COLO668 (cell line): ENCODE results near the gene SHANK1.

ENCODE experiments used
- DNase-seq: peaks from one replicate; lab custom pipeline; 2025; ENCODE audit not compliant: unreplicated experiment; lab: John Stamatoyannopoulos, UW

The SHANK1 gene

GRCh38 chr19:50729894-50730293 lies 10.3 kb upstream of the SHANK1 start:
- DNase-seq: no peak

DNA sequence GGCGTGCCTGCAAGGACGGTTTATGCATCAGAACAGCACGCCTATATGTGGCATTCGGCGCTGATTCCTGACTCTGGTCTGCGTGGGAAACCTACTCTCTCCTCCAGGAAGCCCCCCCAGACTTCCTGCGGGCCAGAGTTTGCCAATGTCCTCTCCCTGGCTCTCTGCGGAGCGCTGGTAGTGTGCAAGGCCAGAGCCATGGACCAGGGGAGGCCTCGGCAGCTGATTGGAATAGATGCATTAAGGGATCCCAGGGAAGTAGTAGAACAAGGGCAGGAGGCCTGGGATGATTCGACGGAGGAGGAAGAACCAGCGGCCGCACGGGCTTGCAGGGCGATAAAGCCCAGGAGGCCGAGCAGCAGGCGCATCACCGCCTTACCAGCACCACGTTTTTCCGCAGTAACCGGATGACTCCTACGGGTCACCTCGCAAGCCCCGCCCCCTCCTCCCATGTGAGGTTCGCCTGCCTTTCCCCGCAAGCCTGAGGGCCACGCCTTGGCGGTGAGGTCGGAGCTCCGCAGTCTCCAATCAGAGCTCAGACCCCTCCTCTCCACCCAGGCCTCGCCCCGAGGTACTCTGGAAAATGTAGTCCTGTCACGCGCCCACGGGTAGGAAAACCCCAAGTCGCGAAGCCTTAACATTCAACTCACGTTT lies 8.6 kb upstream of the SHANK1 start:
- DNase-seq: no peak

DNA sequence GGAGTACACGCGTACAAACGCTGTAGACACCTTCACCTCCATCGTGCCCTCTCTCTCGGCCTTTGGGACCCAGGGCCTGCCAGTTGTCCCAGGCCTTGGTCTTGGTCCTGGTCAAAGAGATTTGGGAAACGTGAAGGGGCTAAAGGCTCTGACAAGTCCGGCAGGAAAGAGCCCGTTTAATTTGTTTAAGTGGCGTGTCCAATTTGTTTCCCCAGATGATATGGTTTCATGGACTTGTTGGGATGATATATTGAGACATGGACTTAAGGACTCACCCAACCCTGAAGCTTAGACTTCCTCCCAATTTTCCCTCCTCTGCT lies 6.3 kb upstream of the SHANK1 start:
- DNase-seq: no peak

DNA sequence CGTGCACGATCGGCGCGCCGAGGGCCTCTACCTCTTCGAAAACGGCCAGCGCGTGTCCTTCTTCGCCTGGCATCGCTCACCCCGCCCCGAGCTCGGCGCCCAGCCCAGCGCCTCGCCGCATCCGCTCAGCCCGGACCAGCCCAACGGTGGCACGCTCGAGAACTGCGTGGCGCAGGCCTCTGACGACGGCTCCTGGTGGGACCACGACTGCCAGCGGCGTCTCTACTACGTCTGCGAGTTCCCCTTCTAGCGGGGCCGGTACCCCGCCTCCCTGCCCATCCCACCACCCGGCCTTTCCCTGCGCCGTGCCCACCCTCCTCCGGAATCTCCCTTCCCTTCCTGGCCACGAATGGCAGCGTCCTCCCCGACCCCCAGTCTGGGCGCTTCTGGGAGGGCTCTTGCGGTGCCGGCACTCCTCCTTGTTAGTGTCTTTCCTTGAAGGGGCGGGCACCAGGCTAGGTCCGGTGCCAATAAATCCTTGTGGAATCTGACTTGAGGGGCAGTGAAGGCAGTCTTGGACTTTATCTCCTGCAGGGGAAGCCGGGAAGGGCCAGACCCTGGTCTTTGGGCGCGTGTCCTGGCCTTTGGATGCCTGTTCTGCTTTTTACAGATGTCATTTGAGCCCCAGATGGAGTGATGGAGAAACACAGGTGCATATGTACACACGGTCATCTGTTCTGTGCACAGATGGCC lies 5.8 kb upstream of the SHANK1 start:
- DNase-seq: no peak

GRCh38 chr19:50724522-50725217 lies 5.1 kb upstream of the SHANK1 start:
- DNase-seq: peak; percentile 87

- no peak for DNase-seq
Observed at GRCh38 chr19:50723735-50724521, 4.3 kb upstream of the SHANK1 start.

GRCh38 chr19:50723069-50723468 lies 3.5 kb upstream of the SHANK1 start, which contains the start of gene CLEC11A:
Gene CLEC11A, plus strand, starts transcription at chr19:50723364. Its CDS starts 162 bp downstream, at chr19:50723526.
- no peak for DNase-seq

DNA sequence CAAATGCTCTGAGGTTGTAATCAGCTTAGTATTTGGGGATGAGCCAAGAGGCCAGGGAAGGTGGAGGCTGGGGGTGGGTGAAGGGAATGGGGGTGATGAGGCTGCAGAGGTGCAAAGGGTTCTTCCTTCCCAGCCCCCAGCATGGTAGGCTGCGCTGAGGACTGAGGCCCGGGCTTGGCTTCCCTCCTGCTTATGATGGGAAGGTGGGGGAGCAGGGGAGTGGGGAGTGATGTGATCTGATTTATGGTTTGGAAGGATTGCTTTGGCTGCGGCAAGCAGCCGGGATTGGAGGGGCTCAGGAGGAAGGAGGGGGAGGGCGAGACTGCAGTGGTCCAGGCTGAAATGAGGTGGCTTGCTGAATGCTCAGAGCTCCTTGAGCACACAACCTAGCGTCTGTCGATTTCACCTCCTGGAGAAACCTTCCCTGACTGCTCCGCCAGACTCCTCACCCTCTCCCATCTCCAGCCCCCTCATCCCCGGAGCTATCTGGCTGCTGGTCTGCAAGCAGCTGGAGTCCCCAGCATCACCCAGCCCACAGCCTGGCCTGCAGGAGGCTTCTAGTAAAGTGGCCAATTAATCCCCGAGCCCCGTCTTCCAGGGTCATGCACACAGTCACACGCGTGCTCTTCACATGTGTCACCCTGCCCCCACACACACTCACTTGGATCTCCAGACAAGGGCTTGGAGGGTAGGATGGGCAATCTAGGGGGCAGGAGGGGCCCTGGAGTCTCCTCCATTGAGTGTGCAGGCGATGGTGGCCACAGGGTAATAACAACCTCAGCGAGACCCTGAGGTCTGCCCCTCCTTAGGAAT lies 2.8 kb upstream of the SHANK1 start:
- DNase-seq: no peak

GRCh38 chr19:50721441-50722137 lies 2.0 kb upstream of the SHANK1 start:
- no peak for DNase-seq

DNA sequence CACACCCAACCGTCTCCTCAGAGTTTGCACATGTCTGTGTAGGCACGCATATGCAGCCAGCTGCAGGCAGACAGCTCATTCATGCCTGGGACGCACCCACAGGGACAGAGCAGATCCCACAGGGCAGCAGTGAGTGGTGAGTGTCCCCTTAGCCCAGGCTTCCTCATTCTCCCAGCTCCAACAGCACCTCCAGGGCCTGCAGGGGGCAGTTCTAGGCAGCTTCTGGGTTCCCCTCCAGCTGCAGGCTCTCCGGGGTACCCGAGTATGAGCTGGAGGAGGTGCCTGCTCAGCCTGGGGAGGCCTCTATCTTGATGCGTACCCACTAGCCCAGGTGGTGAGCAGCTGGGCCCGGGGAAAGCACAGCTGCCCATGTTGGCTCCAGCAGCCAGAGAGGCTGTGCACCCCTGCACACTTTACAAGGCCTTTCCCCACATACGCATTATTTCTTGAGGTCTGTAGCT lies 1.3 kb upstream of the SHANK1 start:
- DNase-seq: no peak

GRCh38 chr19:50720181-50720920 lies 749 bp upstream of the SHANK1 start:
- peak; percentile 7 for DNase-seq

DNA sequence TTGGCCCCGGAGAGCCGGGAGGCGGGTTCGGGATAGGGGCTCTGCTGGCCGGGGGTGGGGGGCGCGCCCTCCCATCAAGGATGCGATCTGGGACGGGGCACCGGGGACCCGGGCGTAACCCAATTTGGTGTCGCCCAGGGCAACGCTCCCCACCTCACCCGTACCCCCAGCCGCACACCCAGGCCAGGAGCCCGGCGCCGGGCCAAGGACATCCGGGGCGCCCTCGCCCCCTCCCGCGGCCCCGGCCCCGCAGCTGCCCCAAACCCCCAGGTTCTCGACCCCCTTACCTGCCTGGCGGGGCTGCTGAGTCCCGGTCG lies 525 bp downstream of the SHANK1 start:
- DNase-seq: no peak

DNA sequence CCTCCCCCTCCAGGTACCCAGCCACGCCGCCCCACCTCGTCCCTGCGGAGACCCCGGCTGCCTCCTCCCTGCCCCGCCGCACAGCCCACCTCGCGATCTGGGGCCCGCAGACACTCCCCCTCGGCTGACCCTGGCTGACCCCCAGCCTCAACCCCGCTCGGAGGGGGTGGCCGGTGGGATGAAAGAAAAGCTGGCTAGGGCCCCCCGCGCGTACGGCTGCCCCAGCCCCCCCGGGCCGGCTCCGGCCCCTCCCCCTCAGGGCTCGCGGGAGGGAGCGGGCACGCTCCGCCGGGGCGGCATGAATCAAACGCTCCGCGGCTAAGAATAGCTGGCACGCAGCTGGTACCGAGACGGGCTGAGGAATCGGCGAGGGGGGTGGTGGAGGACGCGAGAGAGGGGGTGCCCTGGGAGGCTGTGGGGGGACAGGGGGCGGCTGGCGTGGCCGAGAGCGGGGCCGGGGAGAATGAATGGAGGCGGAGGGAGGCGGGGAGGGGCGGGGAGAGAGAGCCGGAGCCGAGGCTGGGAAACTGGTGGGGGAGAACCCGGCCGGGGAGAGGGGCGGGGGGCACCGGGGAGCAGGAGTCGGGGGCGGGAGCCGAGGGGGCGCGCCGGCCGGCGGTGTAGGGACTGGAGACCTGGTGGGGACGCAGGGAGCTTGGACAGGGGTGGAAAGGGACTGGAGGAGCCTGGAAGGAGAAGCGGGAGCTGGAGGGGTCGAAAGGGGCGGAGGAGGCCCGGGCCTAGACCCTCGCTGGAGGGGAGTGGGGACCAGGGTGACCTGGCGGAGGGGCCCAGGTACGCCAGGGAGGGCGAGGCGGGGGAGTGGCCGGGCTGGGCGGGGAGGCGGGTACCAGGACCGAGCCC lies 1.1 kb downstream of the SHANK1 start:
- DNase-seq: no peak

- DNase-seq: no peak
Observed at GRCh38 chr19:50717891-50718254, 1.7 kb downstream of the SHANK1 start.

- DNase-seq: no peak
Observed at GRCh38 chr19:50717026-50717723, 2.4 kb downstream of the SHANK1 start.

GRCh38 chr19:50716178-50717025 lies 3.2 kb downstream of the SHANK1 start:
- DNase-seq: peak; percentile 8
